ENCODE measurements around the gene TIGD3. TPM values are rescaled to one million over a fixed set of nuclear protein-coding genes. Genes with fewer than 3 reads are reported as not detected.

The TIGD3 gene
- total and polyA plus RNA-seq, 2 of the 13 experiments (the other 11 are each of a cell fraction or from before 2014, with no cell fraction given) = 0.49 to 4.9 TPM

GRCh38 chr11:65382033-65382803 is 27.7 kb downstream of the TIGD3 start, which contains the start of gene SLC25A45 (continued):
- TF ChIP-seq SKI (IDR thresholded peaks at IDR 0.05; ENCODE audit: partially characterized antibody) = peak; percentile 77
- peak; percentile 87; the same call in 1 of the 2 replicates for TF ChIP-seq ZNF788 (CRISPR knock-in tag; IDR thresholded peaks at IDR 0.05; ENCODE audit: borderline replicate concordance)
- no peak for TF ChIP-seq NPAS2 (CRISPR knock-in tag; IDR thresholded peaks at IDR 0.05; ENCODE audit: borderline replicate concordance)
- TF ChIP-seq POLR2AphosphoS5 (IDR thresholded peaks at IDR 0.05; ENCODE audit: low read depth, low read length) = peak; percentile 68; the same call in 1 of the 2 replicates
- no peak; the same call in 1 of the 2 replicates for TF ChIP-seq SNAPC2 (CRISPR knock-in tag; IDR thresholded peaks at IDR 0.05)
- peak; percentile 64 for TF ChIP-seq ZNF883 (CRISPR knock-in tag; IDR thresholded peaks at IDR 0.05; ENCODE audit: not compliant biosample characterization)
- TF ChIP-seq TEAD2 (CRISPR knock-in tag; IDR thresholded peaks at IDR 0.05) = no peak
- peak; percentile 98; the same call in 1 of the 2 replicates for TF ChIP-seq RNF219 (CRISPR knock-in tag; IDR thresholded peaks at IDR 0.05)
- peak; percentile 91; the same call in 1 of the 2 replicates for TF ChIP-seq ZNF34 (CRISPR knock-in tag; IDR thresholded peaks at IDR 0.05; ENCODE audit: borderline replicate concordance)
- TF ChIP-seq GRHL1 (CRISPR knock-in tag; conservative IDR thresholded peaks at IDR 0.05) = no peak
- TF ChIP-seq ATM (IDR thresholded peaks at IDR 0.05; ENCODE audit: borderline replicate concordance) = no peak
- peak; percentile 66 for TF ChIP-seq RCOR2 (CRISPR knock-in tag; IDR thresholded peaks at IDR 0.05)
- peak; percentile 79 for TF ChIP-seq HNF4A (CRISPR knock-in tag; IDR thresholded peaks at IDR 0.05)
- peak; percentile 86 for TF ChIP-seq ARID5B (CRISPR knock-in tag; IDR thresholded peaks at IDR 0.05)
- TF ChIP-seq REPIN1 (CRISPR knock-in tag; IDR thresholded peaks at IDR 0.05; ENCODE audit: borderline replicate concordance, low read depth) = peak; percentile 95
- TF ChIP-seq ZNF441 (CRISPR knock-in tag; IDR thresholded peaks at IDR 0.05; ENCODE audit: borderline replicate concordance) = no peak
- TF ChIP-seq CHCHD3 (CRISPR knock-in tag; IDR thresholded peaks at IDR 0.05) = 0 out of 2 replicates have a peak, but pooled peaks have one; percentile 59
- TF ChIP-seq ZNF704 (CRISPR knock-in tag; IDR thresholded peaks at IDR 0.05; ENCODE audit: borderline replicate concordance) = 0 out of 2 replicates have a peak, but pooled peaks have one; percentile 36
- TF ChIP-seq GATAD1 (CRISPR knock-in tag; IDR thresholded peaks at IDR 0.05) = peak; percentile 80
- TF ChIP-seq DPF2 (CRISPR knock-in tag; IDR thresholded peaks at IDR 0.05; ENCODE audit: borderline replicate concordance, low read depth) = peak; percentile 83
